Activated CD8-positive, alpha-beta memory T cell treated with anti-CD3 and anti-CD28 coated beads, Interleukin-2, amount 50 U/mL, for 1 hour (primary cell): ENCODE data around the gene PCMTD2.

Experiments
- DNase-seq: peaks from one replicate; pipeline ENCODE4 v3.0.0-alpha.2; 2020; ENCODE audit errors: extremely low read depth

PCMTD2 gene

DNA sequence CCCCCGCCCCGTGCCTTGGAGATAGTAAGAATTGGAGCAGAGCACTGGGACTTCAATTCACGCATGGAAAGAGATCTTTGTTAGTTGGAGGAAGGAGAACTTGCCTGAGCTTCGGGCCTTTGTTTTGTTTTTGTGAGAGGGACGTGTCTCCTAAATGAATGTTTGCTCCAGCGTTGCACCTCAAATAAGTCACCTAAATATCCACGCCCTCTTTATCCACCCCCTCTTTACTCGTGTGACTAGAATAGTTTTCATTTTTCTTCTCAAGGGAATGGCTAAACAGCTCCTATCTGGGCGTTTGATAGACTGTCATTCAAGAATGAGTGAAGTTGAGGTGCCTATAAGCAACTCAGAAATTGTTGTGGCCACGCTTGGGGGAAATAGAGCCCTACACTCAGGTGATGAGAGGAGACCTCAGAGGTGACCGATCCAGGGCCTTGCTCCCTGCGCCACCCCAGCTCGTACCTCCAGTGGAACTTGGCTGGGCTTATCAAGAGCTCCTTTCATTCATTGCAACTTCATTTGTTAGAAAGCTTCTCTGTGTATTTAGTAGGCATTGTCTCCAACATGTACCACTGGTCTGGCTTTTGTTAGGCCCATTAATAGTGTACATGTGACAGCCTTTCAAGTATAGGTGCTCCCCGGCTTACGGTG, 861 bp downstream of the PCMTD2 start:
- no peak for DNase-seq

DNA sequence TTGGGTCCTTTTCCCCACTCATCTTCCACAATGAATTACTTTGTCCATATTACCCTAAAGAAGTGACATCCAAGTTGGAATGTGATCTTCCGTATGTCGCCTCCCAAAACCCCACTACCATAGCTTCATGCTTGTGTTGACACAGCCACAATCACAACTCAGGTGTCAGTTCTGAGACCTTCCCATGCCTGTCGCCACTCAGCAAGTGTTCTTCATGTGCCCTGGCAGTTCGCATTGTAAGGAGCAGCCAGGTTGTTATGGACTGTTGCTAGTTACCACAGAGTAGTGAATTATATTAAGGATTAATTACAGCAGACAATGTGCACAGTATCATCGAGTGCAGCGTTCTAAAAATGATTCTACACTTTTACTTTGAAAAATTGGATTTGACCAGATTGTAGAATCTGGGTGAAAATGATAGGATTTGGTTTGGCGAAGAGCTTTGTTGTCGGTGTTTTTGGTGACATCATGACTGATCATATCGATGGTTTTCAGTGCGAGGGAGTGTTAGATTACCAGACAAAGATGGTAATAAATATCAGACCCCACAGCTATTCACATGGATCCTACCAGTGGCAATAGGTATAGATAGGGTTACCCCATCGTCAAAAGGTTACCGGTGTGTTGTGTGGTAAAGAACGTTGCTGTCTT, 1.7 kb downstream of the PCMTD2 start:
- DNase-seq: no peak

- no peak for DNase-seq
These were observed 2.7 kb downstream of the PCMTD2 start for GRCh38 chr20:64258071-64258823.

DNA sequence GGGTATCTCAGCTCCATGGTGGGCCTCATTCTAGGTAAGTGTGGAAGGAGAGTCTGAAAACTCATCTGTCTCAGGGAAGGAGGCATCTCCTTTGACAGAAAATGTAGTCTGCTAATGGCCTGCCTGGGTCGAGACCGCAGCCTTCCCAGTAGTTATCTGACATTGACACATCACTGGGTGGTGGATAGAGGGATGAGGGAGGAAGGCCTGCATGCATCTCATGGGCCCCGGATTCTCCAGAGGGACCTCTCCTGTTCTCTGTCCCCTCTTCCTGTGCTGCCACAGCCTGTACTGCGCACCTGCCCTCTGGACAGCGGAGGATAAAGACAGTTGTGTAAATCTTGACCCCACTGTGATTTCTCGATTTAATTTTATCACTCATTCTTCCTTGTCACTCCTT, 4.7 kb downstream of the PCMTD2 start:
- no peak for DNase-seq

GRCh38 chr20:64261138-64261537, 5.6 kb downstream of the PCMTD2 start:
- DNase-seq: no peak

DNA sequence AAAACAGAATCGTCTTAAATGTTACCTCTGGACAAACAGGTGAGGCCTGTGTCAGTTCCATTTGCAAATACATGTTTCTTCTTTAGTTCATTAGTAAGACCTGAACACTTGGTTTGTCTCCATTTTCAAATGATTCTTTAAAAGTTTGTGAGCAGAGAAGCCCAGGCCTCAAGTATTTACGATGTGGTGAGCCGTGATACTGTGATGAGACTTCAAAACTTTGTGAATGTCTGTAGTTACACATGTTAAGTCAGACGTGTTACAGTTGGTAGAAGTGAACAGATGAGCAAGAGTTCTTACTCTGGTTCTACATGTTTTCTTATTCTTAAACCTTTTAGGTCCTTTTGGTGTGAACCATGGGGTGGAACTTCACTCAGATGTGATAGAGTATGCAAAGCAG, 8.5 kb downstream of the PCMTD2 start:
- no peak for DNase-seq

DNA sequence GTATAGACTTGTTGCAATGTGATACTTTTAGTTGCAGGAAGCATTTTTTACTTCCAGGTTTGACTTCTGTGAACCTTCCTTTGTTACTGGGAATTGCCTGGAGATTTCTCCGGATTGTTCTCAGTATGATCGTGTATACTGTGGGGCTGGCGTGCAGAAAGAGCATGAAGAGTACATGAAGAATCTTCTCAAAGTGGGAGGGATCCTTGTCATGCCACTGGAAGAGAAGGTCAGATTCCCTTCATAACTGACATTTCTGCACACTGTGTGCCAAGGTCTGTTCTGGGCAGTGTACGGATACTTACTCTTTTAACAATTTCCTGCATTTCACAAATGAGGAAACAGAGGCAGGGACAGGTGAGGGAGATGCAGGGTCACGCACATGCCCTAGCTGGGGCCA, 9.7 kb downstream of the PCMTD2 start:
- DNase-seq: no peak

DNA sequence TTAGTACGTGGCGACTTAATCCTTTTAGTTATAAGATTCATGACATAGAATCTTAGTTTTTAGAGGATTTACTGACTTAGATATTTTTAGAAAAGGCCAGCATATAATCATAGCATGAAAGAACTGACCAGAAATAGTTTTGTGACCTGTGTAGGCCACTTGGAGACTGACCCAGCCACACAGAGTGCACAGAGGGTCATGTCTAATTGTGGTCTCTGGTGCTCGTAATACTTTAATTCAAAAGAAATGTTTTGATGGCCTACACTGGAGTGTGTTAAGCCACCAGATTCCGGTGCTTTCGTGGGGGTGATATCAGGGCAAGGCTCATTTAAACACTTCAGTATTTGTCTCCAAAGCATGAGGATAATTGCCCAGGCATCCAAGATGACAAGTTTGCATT, 11.4 kb downstream of the PCMTD2 start:
- no peak for DNase-seq

- no peak for DNase-seq
These were observed 12.6 kb downstream of the PCMTD2 start for GRCh38 chr20:64268174-64268573.

- DNase-seq: no peak
These were observed 14.3 kb downstream of the PCMTD2 start for GRCh38 chr20:64269604-64270411.

GRCh38 chr20:64271636-64272035, 16.1 kb downstream of the PCMTD2 start:
- no peak for DNase-seq

GRCh38 chr20:64273109-64273508, 17.6 kb downstream of the PCMTD2 start:
- no peak for DNase-seq

DNA sequence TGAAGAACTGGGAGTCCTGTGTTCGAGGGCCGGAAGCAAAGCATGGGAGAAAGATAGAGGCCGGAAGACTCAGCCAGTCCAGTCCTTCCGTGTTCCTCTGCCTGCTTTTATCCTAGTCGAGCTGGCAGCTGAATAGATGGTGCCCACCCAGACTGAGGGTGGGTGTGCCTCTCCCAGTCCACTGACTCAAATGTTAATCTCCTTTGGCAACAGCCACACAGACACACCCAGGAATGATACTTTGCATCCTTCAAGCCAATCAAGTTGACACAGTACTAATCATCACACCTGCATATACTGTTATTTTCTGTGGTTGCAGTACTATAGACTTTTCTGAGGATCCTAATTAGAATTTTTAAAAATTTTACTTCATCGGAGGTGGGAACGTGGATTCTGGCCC, 21.3 kb downstream of the PCMTD2 start:
- no peak for DNase-seq

GRCh38 chr20:64277571-64278316, 22.2 kb downstream of the PCMTD2 start:
- no peak for DNase-seq

GRCh38 chr20:64278317-64278681, 22.8 kb downstream of the PCMTD2 start:
- no peak for DNase-seq

- no peak for DNase-seq
These were observed 24.4 kb downstream of the PCMTD2 start for GRCh38 chr20:64279826-64280459.

- DNase-seq: no peak
These were observed 24.9 kb downstream of the PCMTD2 start for GRCh38 chr20:64280460-64280843.

DNA sequence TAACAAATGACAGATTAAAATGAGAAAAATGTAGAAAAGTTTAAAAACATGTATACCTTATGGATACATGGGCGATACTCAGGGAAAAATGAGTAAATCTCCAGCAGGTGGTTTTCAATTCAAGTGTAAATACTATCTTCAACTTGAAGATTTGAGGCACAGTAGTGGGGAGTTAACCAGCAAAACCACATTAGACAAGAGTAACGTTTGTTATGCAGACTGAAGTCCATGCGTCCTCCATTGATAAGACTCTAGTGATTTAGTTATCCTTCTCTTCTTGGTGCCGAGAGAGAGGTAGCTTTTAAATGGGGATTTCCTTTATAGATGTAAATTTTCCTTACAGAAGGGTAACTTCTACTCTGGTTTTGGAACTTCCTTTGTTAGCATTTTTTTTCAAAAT, 28.1 kb downstream of the PCMTD2 start:
- no peak for DNase-seq

- peak; percentile 14 for DNase-seq
These were observed 30.3 kb downstream of the PCMTD2 start for GRCh38 chr20:64285579-64286446.
